ENCODE results near the gene PGLYRP4.

PGLYRP4 gene

GRCh38 chr1:153348511-153349362, at the start of gene PGLYRP4:
PGLYRP4 (minus strand) TSS chr1:153348841; CDS start chr1:153347932, 909 bp downstream.
- no peak for DNase-seq
- in situ Hi-C loops (cut with MboI; ENCODE audit: low pct_unique_long_range_greater_than_20kb, low sequenced_read_pairs) = no loop called here

- in situ Hi-C loops (cut with MboI; ENCODE audit: low pct_unique_long_range_greater_than_20kb, low sequenced_read_pairs) = no loop called here
- DNase-seq = no peak
These were observed 49.4 kb upstream of the PGLYRP4 start for GRCh38 chr1:153397924-153398651.

GRCh38 chr1:153397051-153397923, 48.6 kb upstream of the PGLYRP4 start:
- no peak for DNase-seq
- in situ Hi-C loops (cut with MboI; ENCODE audit: low pct_unique_long_range_greater_than_20kb, low sequenced_read_pairs) = no loop called here

- in situ Hi-C loops (cut with MboI; ENCODE audit: low pct_unique_long_range_greater_than_20kb, low sequenced_read_pairs) = no loop called here
- no peak for DNase-seq
These were observed 47.8 kb upstream of the PGLYRP4 start for GRCh38 chr1:153396461-153396860.

- DNase-seq = no peak
- in situ Hi-C loops (cut with MboI; ENCODE audit: low pct_unique_long_range_greater_than_20kb, low sequenced_read_pairs) = no loop called here
These were observed 47.1 kb upstream of the PGLYRP4 start for GRCh38 chr1:153395776-153396175.

GRCh38 chr1:153395136-153395685, 46.6 kb upstream of the PGLYRP4 start:
- in situ Hi-C loops (cut with MboI; ENCODE audit: low pct_unique_long_range_greater_than_20kb, low sequenced_read_pairs) = no loop called here
- DNase-seq = no peak

GRCh38 chr1:153394391-153394790, 45.8 kb upstream of the PGLYRP4 start:
- no peak for DNase-seq
- in situ Hi-C loops (cut with MboI; ENCODE audit: low pct_unique_long_range_greater_than_20kb, low sequenced_read_pairs) = no loop called here

- in situ Hi-C loops (cut with MboI; ENCODE audit: low pct_unique_long_range_greater_than_20kb, low sequenced_read_pairs) = no loop called here
- no peak for DNase-seq
These were observed 45.3 kb upstream of the PGLYRP4 start for GRCh38 chr1:153393926-153394325.

- in situ Hi-C loops (cut with MboI; ENCODE audit: low pct_unique_long_range_greater_than_20kb, low sequenced_read_pairs) = no loop called here
- no peak for DNase-seq
These were observed 44.2 kb upstream of the PGLYRP4 start for GRCh38 chr1:153392822-153393221.

- no peak for DNase-seq
- in situ Hi-C loops (cut with MboI; ENCODE audit: low pct_unique_long_range_greater_than_20kb, low sequenced_read_pairs) = no loop called here
These were observed 43.6 kb upstream of the PGLYRP4 start for GRCh38 chr1:153392258-153392657.

- DNase-seq = no peak
- in situ Hi-C loops (cut with MboI; ENCODE audit: low pct_unique_long_range_greater_than_20kb, low sequenced_read_pairs) = no loop called here
These were observed 42.5 kb upstream of the PGLYRP4 start, which contains the start of gene S100A8 for GRCh38 chr1:153390938-153391710. S100A8 (minus strand) TSS chr1:153391073; CDS start chr1:153390535, 538 bp downstream.

- peak; percentile 20 for DNase-seq
- in situ Hi-C loops (cut with MboI; ENCODE audit: low pct_unique_long_range_greater_than_20kb, low sequenced_read_pairs) = no loop called here
These were observed 41.6 kb upstream of the PGLYRP4 start for GRCh38 chr1:153389973-153390879.

GRCh38 chr1:153389401-153389800, 40.8 kb upstream of the PGLYRP4 start:
- no peak for DNase-seq
- in situ Hi-C loops (cut with MboI; ENCODE audit: low pct_unique_long_range_greater_than_20kb, low sequenced_read_pairs) = no loop called here

- DNase-seq = no peak
- in situ Hi-C loops (cut with MboI; ENCODE audit: low pct_unique_long_range_greater_than_20kb, low sequenced_read_pairs) = no loop called here
These were observed 39.1 kb upstream of the PGLYRP4 start for GRCh38 chr1:153387785-153388184.

- no peak for DNase-seq
These were observed 38.4 kb upstream of the PGLYRP4 start for GRCh38 chr1:153387001-153387400.

GRCh38 chr1:153386500-153386901, 37.9 kb upstream of the PGLYRP4 start:
- peak; percentile 57 for DNase-seq
- in situ Hi-C loops (cut with MboI; ENCODE audit: low pct_unique_long_range_greater_than_20kb, low sequenced_read_pairs) = no loop called here

More at GRCh38 chr1:153387001-153387400, 38.4 kb upstream of the PGLYRP4 start:
- in situ Hi-C loops (cut with MboI; ENCODE audit: low pct_unique_long_range_greater_than_20kb, low sequenced_read_pairs) = no loop called here

GRCh38 chr1:153384958-153385580, 36.4 kb upstream of the PGLYRP4 start:
- DNase-seq = no peak
- in situ Hi-C loops (cut with MboI; ENCODE audit: low pct_unique_long_range_greater_than_20kb, low sequenced_read_pairs) = no loop called here

All from KBM-7 (cell line).